Measurements from ENCODE around the gene MCTP2. TPM values are rescaled to one million over a fixed set of nuclear protein-coding genes. Genes with fewer than 3 reads are reported as not detected.

Gene MCTP2
- total and polyA plus RNA-seq, 2 of the 8 experiments (the other 6 are each of a cell fraction or from before 2014, with no cell fraction given): 3.4 to 4.5 TPM

- Histone ChIP-seq H3K9me3 (ENCODE audit: insufficient read depth in 2 of 2, low read depth in 1 of 2, low read length in 1 of 2) (no peaks in the 10 kb centered on the region), H3K36me3 (ENCODE audit: control insufficient read depth in 2 of 4, insufficient read depth in 4 of 4, low read length in 3 of 4) (no peaks in the 10 kb centered on the region), H2AFZ (ENCODE audit: low read length) (no peak overlapping the region), H3K23me2 (ENCODE audit: low read depth, low read length) (no peaks in the 10 kb centered on the region), H3K23ac (ENCODE audit: insufficient read length) (no peak overlapping the region), H3K18ac (ENCODE audit: extremely low read depth, low read length) (no peak overlapping the region), H3K4me2 (ENCODE audit: insufficient read depth in 1 of 2, low read depth in 2 of 2, low read length in 2 of 2) (no peak overlapping the region), H2BK15ac (ENCODE audit: low read length) (no peak overlapping the region), H3K4me1 (replicated peaks in 1 of 4; ENCODE audit: control insufficient read depth in 3 of 4, insufficient read depth in 4 of 4, low read length in 3 of 4) (no peaks in the 10 kb centered on the region), H3K79me2 (ENCODE audit: control insufficient read depth in 1 of 2, insufficient read depth in 2 of 2, low read length in 2 of 2) (no peaks in the 10 kb centered on the region), H2BK120ac (replicated peaks; ENCODE audit: low read depth, low read length) (no peak overlapping the region), H3K27ac (ENCODE audit: low read depth, low read length) (no peak overlapping the region), H2BK12ac (ENCODE audit: low read depth, low read length) (no peak overlapping the region), H4K91ac (replicated peaks; ENCODE audit: insufficient read length, low read length) (no peak overlapping the region), H4K8ac (ENCODE audit: extremely low read depth, insufficient read depth, low read length) (no peak overlapping the region), H3K4me3 (ENCODE audit: extremely low read depth in 1 of 4, insufficient read depth in 2 of 4, low read depth in 3 of 4, low read length in 4 of 4) (no peak overlapping the region), H3K9ac (replicated peaks in 1 of 4; ENCODE audit: extremely low read depth in 1 of 4, low read depth in 3 of 4, low read length in 3 of 4) (no peak overlapping the region), H2BK5ac (ENCODE audit: low read depth, low read length) (no peak overlapping the region), H3K27me3 (replicated peaks in 1 of 4; ENCODE audit: control insufficient read depth in 3 of 4, extremely low read depth in 1 of 4, insufficient read depth in 3 of 4, low read length in 3 of 4) (no peaks in the 10 kb centered on the region), H3K56ac (replicated peaks; ENCODE audit: insufficient read length, low read depth, low read length) (no peak overlapping the region), H2AK5ac (ENCODE audit: low read depth, low read length) (no peak overlapping the region), H4K20me1 (replicated peaks in 1 of 2; ENCODE audit: control insufficient read depth in 1 of 2, insufficient read depth in 2 of 2, low read length in 2 of 2) (no peaks in the 10 kb centered on the region), H3K4ac (replicated peaks; ENCODE audit: insufficient read length, low read depth, low read length) (no peak overlapping the region), H3K14ac (ENCODE audit: insufficient read length) (no peak overlapping the region), H3K79me1 (ENCODE audit: low read depth, low read length) (no peaks in the 10 kb centered on the region), H2BK20ac (ENCODE audit: low read length) (no peak overlapping the region), H4K5ac (ENCODE audit: insufficient read length, low read depth, low read length) (no peak overlapping the region)
- WGBS, 2 experiments (ENCODE audit: extremely low coverage in 1 of 2, insufficient coverage in 1 of 2, insufficient read length in 1 of 2, insufficient replicate concordance in 2 of 2, low coverage in 1 of 2, low lambda C conversion rate in 2 of 2, missing lambda C conversion rate in 1 of 2): 89% methylated on average over 14 of the region's 15 CpGs; no CpG with 5 or more reads in 1 of the 2 experiments
- ChIA-PET CTCF (ENCODE audit: partially characterized antibody) (interaction anchor here (0.6 to 8.7 kb wide), 27 partner anchors 9 to 1803 kb away, joined by 3 to 194 read pairs (median 7); partner anchors contain the start of gene MCTP2), POLR2A (ENCODE audit: partially characterized antibody) (no interaction called here)
- FAIRE-seq (no peak), DNase-seq (ENCODE audit: low read depth in 1 of 2, low spot score in 2 of 2) (no peak)
- TF ChIP-seq BCL11A (IDR thresholded peaks at IDR 0.05; ENCODE audit: low read depth in 2 of 2, low read length in 2 of 2) (no peak), YY1 (IDR thresholded peaks at IDR 0.05; ENCODE audit: low read depth, low read length) (no peak), SP1 (IDR thresholded peaks at IDR 0.05; ENCODE audit: low read depth, low read length) (no peak), ZNF274 (IDR thresholded peaks at IDR 0.05; ENCODE audit: borderline replicate concordance, extremely low read depth, low read length) (no peak), PHF8 (conservative IDR thresholded peaks at IDR 0.05; ENCODE audit: low read depth, low read length) (no peak), BACH1 (IDR thresholded peaks at IDR 0.05; ENCODE audit: low read length) (no peak), KDM5A (IDR thresholded peaks at IDR 0.05; ENCODE audit: low read length) (no peak), CBX8 (IDR thresholded peaks at IDR 0.05; ENCODE audit: borderline replicate concordance, low read depth, low read length) (no peak), RFX5 (IDR thresholded peaks at IDR 0.05; ENCODE audit: borderline replicate concordance, low read depth, low read length) (no peak), TAF1 (IDR thresholded peaks at IDR 0.05; ENCODE audit: low read depth, low read length) (no peak), FOSL1 (IDR thresholded peaks at IDR 0.05; ENCODE audit: insufficient read depth, low read depth, low read length) (no peak), CBX5 (IDR thresholded peaks at IDR 0.05; ENCODE audit: low read depth, low read length) (no peak), SRF (IDR thresholded peaks at IDR 0.05; ENCODE audit: low read depth, low read length) (no peak)
These were observed 93.7 kb downstream of the MCTP2 start for GRCh38 chr15:94324835-94325767.
